Measurements from ENCODE around the gene ZNF33B.

Gene ZNF33B

DNA sequence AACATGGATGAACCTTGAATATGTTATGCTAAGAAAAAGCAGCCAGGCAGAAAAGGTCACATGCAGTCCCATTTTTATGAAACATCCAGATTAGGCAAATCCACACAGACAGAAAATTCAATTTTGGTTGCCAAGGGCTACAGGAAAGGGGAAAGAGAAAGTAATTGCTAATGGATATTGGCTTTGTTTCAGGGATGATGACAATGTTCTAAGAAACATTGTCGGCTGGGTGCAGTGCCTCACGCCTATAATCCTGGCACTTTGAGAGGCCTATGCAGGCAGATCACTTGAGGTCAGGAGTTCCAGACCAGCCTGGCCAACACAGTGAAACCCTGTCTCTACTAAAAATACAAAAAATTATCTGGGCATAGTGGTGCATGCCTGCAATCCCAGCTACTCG, 23.0 kb downstream of the ZNF33B start:
- TF ChIP-seq FOXM1 (IDR thresholded peaks at IDR 0.05; ENCODE audit: borderline replicate concordance, low read depth): no peak
- no peak for TF ChIP-seq RAD21 (IDR thresholded peaks at IDR 0.05; ENCODE audit: low read depth)
- no peak for TF ChIP-seq TAF1 (IDR thresholded peaks at IDR 0.05; ENCODE audit: low read depth)
- TF ChIP-seq CEBPB (IDR thresholded peaks at IDR 0.05): no peak
- no peak for TF ChIP-seq TCF12 (IDR thresholded peaks at IDR 0.05; ENCODE audit: low read depth)
- no peak for TF ChIP-seq YY1 (IDR thresholded peaks at IDR 0.05; ENCODE audit: low read depth)
- no peak for TF ChIP-seq EP300 (IDR thresholded peaks at IDR 0.05; ENCODE audit: borderline replicate concordance)
- TF ChIP-seq NFIC (IDR thresholded peaks at IDR 0.05): no peak
- TF ChIP-seq USF1 (IDR thresholded peaks at IDR 0.05): no peak

DNA sequence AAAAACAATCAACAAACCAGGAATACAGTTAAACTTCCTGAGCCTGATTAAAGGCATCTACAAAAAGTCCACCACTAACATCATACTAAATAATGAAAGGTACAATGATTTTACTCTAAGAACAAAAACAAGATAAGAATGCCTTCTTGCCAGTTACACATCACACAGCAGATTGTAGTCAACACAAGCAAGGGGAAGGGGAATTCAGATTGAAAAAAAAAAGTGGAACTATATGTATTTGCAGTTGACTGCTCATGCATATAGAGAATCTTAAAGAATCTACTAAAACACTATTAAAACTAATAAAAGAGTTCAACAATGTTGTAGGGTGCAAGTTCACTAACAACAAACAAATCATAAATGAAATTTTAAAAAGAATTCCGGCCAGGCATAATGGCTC, 28.5 kb downstream of the ZNF33B start:
- TF ChIP-seq RAD21 (IDR thresholded peaks at IDR 0.05; ENCODE audit: low read depth) (no peak), USF1 (IDR thresholded peaks at IDR 0.05) (no peak), ZBTB7A (IDR thresholded peaks at IDR 0.05; ENCODE audit: low read depth) (no peak), FOXM1 (IDR thresholded peaks at IDR 0.05; ENCODE audit: borderline replicate concordance, low read depth) (no peak), EP300 (IDR thresholded peaks at IDR 0.05; ENCODE audit: borderline replicate concordance) (no peak), TAF1 (IDR thresholded peaks at IDR 0.05; ENCODE audit: low read depth) (no peak), TEAD4 (IDR thresholded peaks at IDR 0.05) (no peak), YY1 (IDR thresholded peaks at IDR 0.05; ENCODE audit: low read depth) (no peak), NFIC (IDR thresholded peaks at IDR 0.05) (no peak), MAX (IDR thresholded peaks at IDR 0.05) (no peak), CREB1 (IDR thresholded peaks at IDR 0.05; ENCODE audit: low read depth) (no peak)

DNA sequence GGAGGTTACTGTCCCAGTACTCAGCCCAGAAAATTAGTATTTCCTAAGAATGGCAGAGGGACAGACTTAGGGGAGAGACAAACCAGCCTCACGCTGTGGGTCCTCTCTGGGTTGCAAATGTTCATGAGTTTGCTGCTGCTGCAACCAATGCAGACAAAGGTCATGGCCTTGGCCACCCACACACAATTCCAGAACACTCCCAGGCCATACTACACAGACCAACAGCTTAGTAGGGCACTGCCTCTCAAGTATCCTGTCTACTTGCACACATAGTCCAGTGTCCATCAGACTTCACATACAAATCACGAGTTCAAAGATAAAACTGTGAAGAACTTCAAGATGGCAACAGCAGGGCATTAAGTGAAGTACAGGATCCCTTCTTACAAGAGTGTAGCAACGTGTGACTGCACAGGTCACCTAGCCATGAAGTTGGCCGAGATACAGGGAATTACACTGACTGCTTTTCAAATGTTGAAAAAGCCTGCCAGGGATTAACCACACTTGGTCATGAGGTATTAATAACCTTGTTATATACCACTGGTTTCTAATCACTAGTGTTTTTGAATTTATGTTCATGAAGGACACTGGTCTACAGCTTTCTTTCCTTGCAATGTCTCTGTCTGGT, 40.0 kb downstream of the ZNF33B start:
- TF ChIP-seq TCF12 (IDR thresholded peaks at IDR 0.05; ENCODE audit: low read depth): no peak

- no peak for TF ChIP-seq EGR1 (IDR thresholded peaks at IDR 0.05)
- no peak for TF ChIP-seq NFIC (IDR thresholded peaks at IDR 0.05)
- TF ChIP-seq CEBPB (IDR thresholded peaks at IDR 0.05): no peak
- TF ChIP-seq USF1 (IDR thresholded peaks at IDR 0.05): no peak
- TF ChIP-seq TEAD4 (IDR thresholded peaks at IDR 0.05): no peak
- TF ChIP-seq REST (IDR thresholded peaks at IDR 0.05; ENCODE audit: low read depth): no peak
- no peak for TF ChIP-seq EP300 (IDR thresholded peaks at IDR 0.05; ENCODE audit: borderline replicate concordance)
- no peak for TF ChIP-seq CREB1 (IDR thresholded peaks at IDR 0.05; ENCODE audit: low read depth)
Measured at GRCh38 chr10:42596196-42596595, 42.2 kb downstream of the ZNF33B start.

GRCh38 chr10:42594246-42594650, 44.1 kb downstream of the ZNF33B start:
- no peak for TF ChIP-seq USF1 (IDR thresholded peaks at IDR 0.05)

DNA sequence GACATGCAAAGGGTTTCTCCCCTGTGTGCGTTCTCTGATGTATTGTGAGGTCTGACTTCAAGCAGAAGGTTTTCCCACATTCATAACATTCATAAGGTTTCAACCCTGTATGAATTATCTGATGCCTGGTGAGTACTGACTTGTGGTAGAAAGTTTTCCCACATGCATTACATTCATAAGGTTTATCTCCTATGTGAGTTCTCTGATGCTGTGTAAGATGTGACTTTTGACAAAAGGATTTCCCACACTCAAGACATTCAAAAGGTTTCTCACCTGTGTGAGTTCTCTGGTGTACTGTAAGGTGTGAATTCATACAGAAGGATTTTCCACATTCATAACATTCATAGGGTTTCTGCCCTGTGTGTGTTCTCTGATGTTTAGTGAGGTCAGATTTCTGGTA, 45.1 kb downstream of the ZNF33B start:
- TF ChIP-seq EGR1 (IDR thresholded peaks at IDR 0.05) (no peak), CEBPB (IDR thresholded peaks at IDR 0.05) (no peak), USF1 (IDR thresholded peaks at IDR 0.05) (no peak), TEAD4 (IDR thresholded peaks at IDR 0.05) (no peak), FOXM1 (IDR thresholded peaks at IDR 0.05; ENCODE audit: borderline replicate concordance, low read depth) (no peak), MAX (IDR thresholded peaks at IDR 0.05) (no peak), RAD21 (IDR thresholded peaks at IDR 0.05; ENCODE audit: low read depth) (no peak), EP300 (IDR thresholded peaks at IDR 0.05; ENCODE audit: borderline replicate concordance) (no peak), TCF12 (IDR thresholded peaks at IDR 0.05; ENCODE audit: low read depth) (no peak), NFIC (IDR thresholded peaks at IDR 0.05) (no peak), TAF1 (IDR thresholded peaks at IDR 0.05; ENCODE audit: low read depth) (no peak), REST (IDR thresholded peaks at IDR 0.05; ENCODE audit: low read depth) (no peak), YY1 (IDR thresholded peaks at IDR 0.05; ENCODE audit: low read depth) (no peak)
